D721Med (cell line): Measurements from ENCODE around the gene JARID2.

Source experiments
- DNase-seq: peaks from one replicate; pipeline ENCODE4 v3.0.0; 2011; ENCODE audit warnings: low spot score; ENCODE audit not compliant: insufficient read length
- FAIRE-seq: peaks from 2 replicates; lab custom pipeline; 2011; peaks lifted over from hg19 to GRCh38; lab: Jason Lieb, UNC
- CTCF ChIP-seq: IDR thresholded peaks from 2 replicates; pipeline ENCODE4 v1.5.1; 2012; ENCODE audit warnings: mild to moderate bottlenecking, control low read depth; ENCODE audit not compliant: insufficient read depth; ENCODE audit errors: missing control alignments

The JARID2 gene

GRCh38 chr6:15401120-15401519 is 155.3 kb downstream of the JARID2 start:
- no peak for TF ChIP-seq CTCF
- no peak for FAIRE-seq

GRCh38 chr6:15401769-15402250 is 155.9 kb downstream of the JARID2 start:
- DNase-seq (no peak), FAIRE-seq (no peak)
- TF ChIP-seq CTCF = no peak

More at GRCh38 chr6:15401120-15401519, 155.3 kb downstream of the JARID2 start:
- no peak for DNase-seq

- no peak for TF ChIP-seq CTCF
- DNase-seq (no peak), FAIRE-seq (no peak)
Measured at GRCh38 chr6:15402406-15403045, 156.7 kb downstream of the JARID2 start.

GRCh38 chr6:15403094-15403755 is 157.4 kb downstream of the JARID2 start:
- TF ChIP-seq CTCF = no peak
- FAIRE-seq = no peak
- no peak for DNase-seq

GRCh38 chr6:15404685-15404980 is 158.8 kb downstream of the JARID2 start:
- FAIRE-seq (no peak), DNase-seq (no peak)
- TF ChIP-seq CTCF = no peak

GRCh38 chr6:15405129-15406068 is 159.5 kb downstream of the JARID2 start:
- no peak for TF ChIP-seq CTCF
- FAIRE-seq (no peak), DNase-seq (no peak)

GRCh38 chr6:15406452-15406851 is 160.6 kb downstream of the JARID2 start:
- DNase-seq = no peak

More at GRCh38 chr6:15406452-15406851, 160.6 kb downstream of the JARID2 start:
- FAIRE-seq = no peak
- TF ChIP-seq CTCF = no peak
